Measurements from ENCODE around the gene VWF. TPM values are rescaled to one million over a fixed set of nuclear protein-coding genes. Genes with fewer than 3 reads are reported as not detected.
"Not testable (repeated sequence)": the region's sequence is repeated elsewhere in the genome, so short reads cannot be mapped to it uniquely, and the experiment has no call there.

VWF gene
- total RNA-seq, 2 donors from 2014 or later = 164 to 251 TPM

DNA sequence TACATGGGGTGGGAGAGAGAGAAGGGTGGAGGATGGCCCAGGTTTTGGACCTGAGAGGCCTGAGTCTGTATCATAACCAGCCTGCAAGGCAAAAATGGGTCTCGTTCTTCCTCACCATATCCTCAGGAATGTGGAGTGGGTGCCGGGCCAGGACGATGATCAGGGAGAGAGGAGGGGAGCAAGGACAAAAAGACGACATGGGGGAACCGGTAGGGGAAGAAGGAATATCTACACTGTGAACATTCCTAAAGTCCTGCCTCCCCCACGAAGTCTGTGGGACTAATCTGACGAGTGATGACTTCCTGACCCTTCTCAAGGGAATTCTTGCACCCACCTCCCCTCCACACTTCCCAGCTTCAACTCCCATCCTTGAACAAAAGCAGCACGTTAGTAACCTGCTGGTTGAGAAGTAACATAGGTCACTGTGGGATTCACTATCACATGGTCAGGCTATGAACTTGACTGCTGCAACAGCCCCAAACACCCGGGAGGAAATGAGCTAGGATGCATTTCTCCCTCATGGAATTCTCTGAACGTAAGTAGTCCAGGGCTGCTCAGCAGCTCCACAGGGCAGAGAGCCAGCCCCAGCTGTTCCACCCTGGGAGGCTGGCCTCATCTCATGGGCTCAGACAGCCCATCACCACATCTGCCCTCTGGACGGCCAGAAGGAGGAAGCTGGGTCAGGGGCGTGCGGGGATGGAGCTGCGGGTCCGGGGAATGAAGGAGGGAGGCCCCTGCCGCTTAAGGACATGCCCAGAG lies 36.8 kb upstream of the VWF start:
- DNase-seq (ENCODE audit: low spot score) (no peak), ATAC-seq (ENCODE audit: insufficient number of reproducible peaks, low FRiP score, low read depth) (no peak)
- H3K9me3 ChIP-seq = no peaks in the 10 kb centered on the region
- H3K27me3 ChIP-seq (replicated peaks; ENCODE audit: insufficient read depth) = no peaks in the 10 kb centered on the region
- H3K36me3 ChIP-seq = no peaks in the 10 kb centered on the region
- peaks cover 7 to 14% of the 10 kb centered on the region in 2 donors for H3K4me1 ChIP-seq (ENCODE audit: control insufficient read depth in 1 of 2, low read depth in 2 of 2)
- TF ChIP-seq CTCF (IDR thresholded peaks at IDR 0.05) = no peak
- H3K4me3 ChIP-seq = no peak overlapping the region
- H3K27ac ChIP-seq = no peak overlapping the region

GRCh38 chr12:6160049-6160649 lies 35.7 kb upstream of the VWF start:
- not testable (repeated sequence) for H3K36me3 ChIP-seq; DNase-seq (ENCODE audit: low spot score); H3K4me1 ChIP-seq (ENCODE audit: control insufficient read depth in 1 of 2, low read depth in 2 of 2); H3K9me3 ChIP-seq; ATAC-seq (ENCODE audit: insufficient number of reproducible peaks, low FRiP score, low read depth); H3K27ac ChIP-seq; H3K27me3 ChIP-seq (replicated peaks; ENCODE audit: insufficient read depth); H3K4me3 ChIP-seq

GRCh38 chr12:6159166-6160011 lies 34.9 kb upstream of the VWF start:
- not testable (repeated sequence) for ATAC-seq (ENCODE audit: insufficient number of reproducible peaks, low FRiP score, low read depth); H3K36me3 ChIP-seq; H3K4me1 ChIP-seq (ENCODE audit: control insufficient read depth in 1 of 2, low read depth in 2 of 2); H3K27me3 ChIP-seq (replicated peaks; ENCODE audit: insufficient read depth); DNase-seq (ENCODE audit: low spot score); H3K4me3 ChIP-seq; H3K27ac ChIP-seq; H3K9me3 ChIP-seq

DNA sequence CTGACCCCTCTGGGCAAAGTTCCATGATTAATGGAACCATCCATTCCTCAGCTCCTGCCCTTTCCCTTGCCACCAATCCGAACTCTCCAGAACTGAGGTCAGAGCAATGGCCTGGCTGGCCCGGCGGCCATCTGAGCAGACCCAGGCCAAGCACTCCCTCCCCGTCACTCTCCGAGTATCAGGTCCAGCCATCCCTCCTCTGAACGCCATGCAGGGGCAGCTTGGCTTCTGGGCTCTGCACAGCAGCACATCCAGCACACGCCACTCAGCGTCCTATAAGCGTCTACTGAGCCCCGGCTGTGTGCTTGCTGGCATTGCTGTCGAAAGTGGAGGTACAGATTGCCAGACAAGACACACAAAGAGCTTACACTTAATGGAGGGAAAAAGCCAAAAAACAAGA lies 34.3 kb upstream of the VWF start:
- Histone ChIP-seq H3K27ac (no peak overlapping the region), H3K4me3 (no peak overlapping the region), H3K4me1 (ENCODE audit: control insufficient read depth in 1 of 2, low read depth in 2 of 2) (no peaks in the 10 kb centered on the region), H3K27me3 (replicated peaks; ENCODE audit: insufficient read depth) (no peaks in the 10 kb centered on the region), H3K9me3 (no peaks in the 10 kb centered on the region), H3K36me3 (no peaks in the 10 kb centered on the region)
- DNase-seq (ENCODE audit: low spot score) (no peak), ATAC-seq (ENCODE audit: insufficient number of reproducible peaks, low FRiP score, low read depth) (no peak)
- no peak for TF ChIP-seq CTCF (IDR thresholded peaks at IDR 0.05)

GRCh38 chr12:6158255-6158654 lies 33.8 kb upstream of the VWF start:
- no peak for DNase-seq (ENCODE audit: low spot score)
- H3K4me1 ChIP-seq (ENCODE audit: control insufficient read depth in 1 of 2, low read depth in 2 of 2) = no peaks in the 10 kb centered on the region
- no peaks in the 10 kb centered on the region for H3K36me3 ChIP-seq

More at GRCh38 chr12:6158255-6158654, 33.8 kb upstream of the VWF start:
- H3K27ac ChIP-seq = no peak overlapping the region
- H3K4me3 ChIP-seq = no peak overlapping the region
- no peak for ATAC-seq (ENCODE audit: insufficient number of reproducible peaks, low FRiP score, low read depth)
- H3K9me3 ChIP-seq = no peaks in the 10 kb centered on the region
- TF ChIP-seq CTCF (IDR thresholded peaks at IDR 0.05) = no peak
- H3K27me3 ChIP-seq (replicated peaks; ENCODE audit: insufficient read depth) = no peaks in the 10 kb centered on the region
